GM18951 (cell line): ENCODE results near the gene TBKBP1.

ENCODE experiments used
- POLR2A ChIP-seq: IDR thresholded peaks from 4 replicates; pipeline ENCODE4 v1.6.1; 2011; ENCODE audit warnings: mild to moderate bottlenecking; ENCODE audit not compliant: insufficient read length, insufficient read depth; ENCODE audit errors: extremely low read depth
- in situ Hi-C: fragments of 300-500 bp; cut with MboI; formaldehyde crosslinking; loops from one replicate; pipeline ENCODE4 v1.12.0; 2022; ENCODE audit warnings: low sequenced_read_pairs, mixed read lengths, inconsistent platforms; ENCODE audit not compliant: unreplicated experiment

Gene TBKBP1

DNA sequence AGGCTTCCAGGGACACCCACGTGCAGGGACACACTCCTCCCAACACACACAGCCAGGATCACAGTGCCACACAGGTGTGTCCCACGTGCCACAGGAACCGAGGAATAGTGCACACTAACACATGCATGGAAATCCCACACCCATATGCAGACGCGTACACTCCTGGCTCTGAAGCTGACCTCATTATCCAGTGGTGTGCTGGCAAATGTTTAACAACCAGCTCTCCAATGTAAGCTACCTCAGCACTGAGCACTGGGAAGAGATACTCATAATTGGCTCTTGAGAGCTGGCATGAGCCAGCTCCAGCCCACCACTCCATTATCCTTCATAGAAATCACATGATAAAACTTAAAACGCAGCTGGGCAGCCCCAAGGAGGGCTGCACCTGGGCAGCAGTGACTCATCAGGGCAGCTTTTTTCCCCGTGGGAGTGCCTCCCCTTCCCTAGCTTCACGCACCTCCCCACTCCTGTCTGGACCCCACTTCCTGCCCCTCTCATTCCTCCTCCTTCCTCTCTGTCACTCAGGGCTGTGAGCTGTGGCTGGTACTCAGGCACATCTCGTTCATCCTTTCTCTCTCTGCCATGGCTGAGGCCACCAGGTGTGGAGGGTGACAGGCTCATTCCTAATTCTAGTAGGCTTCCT, 24.1 kb downstream of the TBKBP1 start:
- no peak for TF ChIP-seq POLR2A
- in situ Hi-C loops = no loop called here

DNA sequence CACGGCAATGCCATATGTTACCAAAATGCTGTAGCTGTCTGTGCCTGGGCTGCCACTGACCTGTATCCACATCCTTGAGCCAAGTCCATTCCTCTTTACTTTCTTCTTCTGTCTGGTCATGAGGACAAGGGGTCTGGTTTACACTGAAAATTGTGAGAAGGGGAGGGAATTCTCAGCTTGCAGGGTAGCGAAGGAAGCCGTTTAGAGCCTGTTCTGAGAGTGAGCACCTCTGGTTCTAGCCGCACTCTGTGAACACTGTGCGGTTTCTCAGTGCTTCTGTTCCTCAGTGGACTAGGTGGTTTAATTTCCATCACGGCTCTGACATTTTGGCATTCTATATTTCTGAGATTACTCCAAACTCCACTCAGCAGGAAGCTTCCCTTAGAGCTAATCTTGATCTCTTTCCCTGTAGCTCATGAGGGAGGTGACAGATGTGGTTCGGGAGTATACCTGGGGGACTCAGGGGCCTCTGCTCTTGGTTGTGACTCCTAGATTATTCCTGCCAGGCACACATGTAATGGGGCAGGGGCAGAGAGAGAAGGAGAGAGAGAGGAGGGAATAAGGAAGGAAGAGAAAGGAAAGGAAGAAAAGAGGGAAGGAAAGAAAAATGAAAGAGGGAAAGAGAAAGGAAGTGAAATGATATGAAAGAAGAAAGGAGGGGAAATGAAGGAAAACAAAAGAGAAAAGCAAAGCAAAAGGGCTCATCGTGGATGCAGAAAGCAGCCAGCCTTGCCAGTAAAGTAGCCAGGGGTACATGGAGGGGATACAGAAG, 24.9 kb downstream of the TBKBP1 start:
- in situ Hi-C loops = no loop called here
- TF ChIP-seq POLR2A = no peak

DNA sequence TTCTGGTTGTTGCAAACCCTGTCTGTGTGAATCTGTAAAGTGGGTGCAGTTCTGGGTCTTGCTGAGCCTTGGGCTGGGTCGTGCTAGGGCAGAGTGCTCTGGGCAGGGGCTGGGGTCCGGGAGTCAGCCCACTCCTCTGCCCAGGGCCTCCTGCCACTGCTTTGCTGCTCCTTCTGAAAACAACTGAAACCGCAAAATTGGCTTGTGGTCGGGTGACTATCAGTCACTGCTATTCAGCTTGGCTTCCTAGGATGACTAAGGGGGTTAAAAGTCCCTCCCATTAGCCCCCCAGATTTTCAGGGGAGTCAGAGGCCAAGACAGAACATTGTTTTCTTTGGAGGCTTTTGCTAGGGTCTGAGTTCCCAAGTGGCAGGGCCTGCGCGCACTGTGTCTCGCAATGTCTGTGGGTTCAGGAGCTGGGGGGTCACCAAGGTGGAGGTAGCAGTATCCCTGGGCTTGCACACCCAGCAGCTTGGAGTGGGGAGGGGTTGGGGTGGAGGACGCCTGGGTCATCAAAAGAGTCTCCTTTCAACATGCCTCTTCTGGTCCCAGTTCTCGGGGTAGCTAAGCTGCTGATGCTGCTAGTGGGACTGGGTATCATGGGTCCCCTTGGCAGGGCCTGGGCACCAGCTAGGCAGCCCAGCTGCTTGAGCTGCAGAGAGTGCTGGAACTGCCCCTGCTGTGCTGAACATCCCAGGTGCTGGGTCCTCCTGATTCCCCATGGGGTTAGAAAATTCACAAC, 25.6 kb downstream of the TBKBP1 start:
- TF ChIP-seq POLR2A = no peak
- in situ Hi-C loops = no loop called here

DNA sequence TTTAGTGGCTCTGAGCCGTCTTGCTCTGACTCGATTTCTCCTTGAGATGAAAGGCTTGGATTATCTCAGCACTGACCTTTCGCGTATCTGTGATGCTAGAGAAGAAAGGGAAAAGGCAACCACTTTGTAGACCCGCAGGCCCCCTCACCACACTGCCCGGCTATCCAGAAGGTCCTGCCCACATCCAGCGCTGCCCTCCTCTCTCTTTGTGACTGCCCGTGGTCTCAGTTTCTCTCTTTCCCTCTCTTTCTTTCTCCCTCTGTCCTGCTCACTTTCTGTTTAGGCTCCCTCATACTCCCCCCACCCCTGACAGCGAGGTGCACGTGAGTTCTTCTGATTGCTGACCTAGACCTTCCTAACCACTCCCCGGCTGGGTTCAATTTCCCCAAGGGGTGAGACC, 26.2 kb downstream of the TBKBP1 start:
- in situ Hi-C loops = no loop called here
- no peak for TF ChIP-seq POLR2A

DNA sequence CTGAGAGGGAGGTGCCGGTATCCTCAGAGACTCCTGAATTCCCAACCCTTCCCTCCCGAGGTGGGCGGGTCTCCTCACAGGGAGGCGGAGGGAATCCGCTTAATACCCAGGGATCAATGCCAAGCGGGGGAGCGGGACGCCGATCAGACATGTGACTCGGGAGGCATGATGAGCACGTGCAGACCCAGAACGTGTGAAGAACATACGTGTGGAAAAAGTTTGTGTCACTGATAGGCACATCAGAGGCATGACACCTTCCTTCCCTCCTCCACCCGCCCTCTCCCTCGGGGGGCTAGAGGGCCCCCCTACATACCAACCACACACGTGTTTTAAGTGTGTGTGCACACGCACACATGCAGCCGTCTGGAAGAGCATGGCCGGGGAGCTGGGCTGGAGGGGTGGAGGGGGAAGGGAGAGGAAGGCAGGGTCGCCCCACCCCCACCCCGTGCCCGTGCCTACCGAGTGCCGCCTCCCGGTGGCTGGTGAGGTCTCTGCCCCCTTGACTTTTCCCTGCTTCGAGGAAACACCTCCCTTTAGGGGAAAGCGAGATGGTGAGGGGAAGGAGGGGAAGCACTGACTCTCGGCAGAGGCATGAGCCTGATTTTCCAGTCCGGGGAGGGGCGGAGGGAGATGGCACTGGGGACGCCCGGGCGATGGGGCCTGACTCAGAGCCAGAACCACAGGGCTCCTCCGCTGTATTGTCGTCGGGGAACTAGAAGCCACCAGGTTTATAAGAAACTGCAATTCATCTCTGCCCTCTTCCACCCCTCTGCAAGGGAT, 27.0 kb downstream of the TBKBP1 start:
- in situ Hi-C loops = no loop called here
- no peak for TF ChIP-seq POLR2A

DNA sequence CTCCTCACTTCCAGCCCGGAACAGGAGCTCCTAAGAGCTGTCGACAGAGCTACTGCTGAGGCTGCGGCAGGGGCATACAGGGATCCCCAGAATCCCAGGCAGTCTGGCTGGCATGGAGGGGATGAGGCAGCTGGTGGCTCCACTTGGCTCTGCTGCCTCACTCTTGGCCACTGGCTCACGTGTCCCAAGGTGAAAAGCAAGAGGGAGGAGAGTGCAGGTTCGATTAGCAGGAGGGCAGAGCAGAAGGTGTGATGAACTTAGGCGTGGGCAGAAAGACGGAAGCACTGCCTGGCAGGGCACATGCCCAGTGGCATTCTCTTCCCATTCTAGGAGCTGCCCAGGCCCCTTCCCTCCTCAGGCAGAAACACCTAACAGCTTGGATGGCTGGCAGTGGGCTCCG, 27.8 kb downstream of the TBKBP1 start:
- in situ Hi-C loops = no loop called here
- TF ChIP-seq POLR2A = no peak

DNA sequence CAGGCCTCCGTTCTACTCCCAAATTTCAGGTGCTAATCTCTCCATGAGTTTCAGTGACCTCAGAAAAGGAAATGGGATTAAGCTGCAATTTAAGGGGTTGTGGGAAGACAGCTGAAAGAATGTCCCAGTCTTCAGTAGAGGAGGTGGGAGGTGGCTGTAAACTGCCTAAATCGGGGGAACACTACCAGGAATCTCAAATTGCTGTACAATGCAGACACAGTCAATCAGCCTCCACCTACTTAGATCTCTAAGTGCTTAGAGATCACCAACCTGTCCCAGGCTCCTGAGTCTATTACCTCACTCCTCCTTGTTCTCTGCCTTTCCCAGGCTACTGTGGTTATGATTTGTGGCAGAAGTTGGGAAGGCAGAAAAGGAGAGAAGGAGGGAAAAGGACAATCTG, 30.7 kb downstream of the TBKBP1 start:
- TF ChIP-seq POLR2A = no peak
- in situ Hi-C loops = no loop called here

DNA sequence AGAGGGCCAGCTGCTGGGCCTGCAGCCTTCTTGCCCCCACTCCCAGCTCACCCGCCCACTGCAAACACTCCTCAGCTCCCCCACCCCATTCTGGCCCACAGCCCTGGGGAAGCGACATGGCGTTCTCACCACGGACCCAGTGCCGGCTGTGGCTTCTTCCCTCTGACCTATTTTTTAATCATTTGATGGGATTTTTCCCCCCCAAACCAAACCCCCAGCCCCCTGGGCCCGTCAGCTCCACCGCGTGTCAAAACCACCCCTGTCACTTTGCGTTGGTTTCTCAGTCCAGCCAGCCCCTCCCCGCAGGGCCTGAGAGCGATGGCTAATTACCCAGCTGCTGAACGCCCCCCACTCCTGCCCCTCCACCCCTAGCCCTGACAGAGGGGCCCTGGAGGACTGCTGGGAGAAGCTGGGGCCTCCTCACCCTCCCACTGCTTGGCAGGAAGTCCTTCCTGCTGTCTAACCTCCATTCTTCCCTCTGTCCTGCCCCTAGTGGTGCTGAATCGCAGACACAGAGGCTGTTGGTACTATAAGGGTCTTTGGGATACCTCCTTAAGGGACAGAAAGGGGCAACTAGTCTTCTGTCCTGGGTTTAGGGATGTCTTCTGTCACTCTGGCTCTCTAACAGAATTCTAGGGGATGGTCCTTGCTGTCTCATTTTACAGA, 31.6 kb downstream of the TBKBP1 start:
- TF ChIP-seq POLR2A = no peak
- in situ Hi-C loops = no loop called here

DNA sequence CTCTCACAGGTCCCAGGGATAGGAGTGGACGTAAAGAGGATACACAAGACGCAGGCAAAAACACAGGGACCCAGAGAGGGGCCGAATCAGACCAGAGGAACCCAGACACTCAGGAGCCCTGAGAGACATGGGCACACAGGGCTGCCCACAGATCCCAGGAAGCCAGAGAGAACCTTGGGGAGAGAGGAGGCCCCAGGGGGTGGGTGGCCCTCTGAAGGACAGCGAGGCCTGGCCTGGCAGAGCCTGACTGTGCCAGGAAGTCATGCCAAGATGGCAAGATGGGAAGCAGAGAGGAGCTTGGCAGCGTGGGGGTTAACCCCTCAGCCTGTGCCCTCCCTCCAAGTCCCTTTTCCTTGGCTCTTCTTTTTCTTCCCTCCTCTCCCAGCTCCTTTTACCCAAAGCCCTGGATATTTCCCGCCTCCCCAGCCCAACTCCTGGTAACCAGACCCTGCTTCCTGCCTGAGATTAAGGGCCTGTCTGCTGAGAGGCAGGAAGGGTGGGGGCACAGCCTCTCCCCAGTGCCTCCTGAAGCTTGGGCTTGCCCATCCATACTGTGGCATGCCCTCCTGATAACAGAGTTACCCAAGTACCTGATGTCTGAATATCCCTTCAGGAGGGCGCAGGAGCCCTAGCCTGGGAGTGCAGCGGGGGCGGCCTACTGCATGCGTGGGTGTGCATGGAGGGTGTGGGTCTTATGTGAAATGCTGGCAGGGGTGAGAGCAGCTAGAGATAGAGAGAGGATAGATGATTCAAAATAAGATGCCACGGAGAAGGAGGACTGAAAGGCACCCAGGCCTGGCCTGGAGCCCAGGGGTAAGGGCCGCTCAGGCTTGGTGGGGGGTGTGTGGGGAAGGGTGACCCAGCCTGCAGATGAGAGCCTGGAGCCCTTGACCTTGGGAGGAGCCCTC, 33.1 kb downstream of the TBKBP1 start:
- TF ChIP-seq POLR2A = no peak
- in situ Hi-C loops = no loop called here

DNA sequence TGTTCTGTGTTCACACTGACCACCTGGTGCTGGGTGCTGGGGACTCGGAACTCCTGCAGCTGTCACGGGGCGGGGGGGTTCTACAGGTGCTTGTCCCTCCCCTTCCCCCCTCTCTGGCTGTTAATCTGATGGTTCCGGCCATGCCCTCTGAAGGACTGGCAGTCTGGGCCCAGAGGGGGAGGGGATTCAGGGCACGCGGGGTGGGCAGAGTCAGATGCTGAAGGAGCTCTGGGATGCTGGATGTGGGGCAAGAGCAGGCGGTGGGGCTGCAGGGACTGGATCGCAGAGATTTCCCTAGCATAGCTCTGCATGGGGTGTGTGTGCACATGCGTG, 33.7 kb downstream of the TBKBP1 start:
- in situ Hi-C loops = no loop called here
- no peak for TF ChIP-seq POLR2A

DNA sequence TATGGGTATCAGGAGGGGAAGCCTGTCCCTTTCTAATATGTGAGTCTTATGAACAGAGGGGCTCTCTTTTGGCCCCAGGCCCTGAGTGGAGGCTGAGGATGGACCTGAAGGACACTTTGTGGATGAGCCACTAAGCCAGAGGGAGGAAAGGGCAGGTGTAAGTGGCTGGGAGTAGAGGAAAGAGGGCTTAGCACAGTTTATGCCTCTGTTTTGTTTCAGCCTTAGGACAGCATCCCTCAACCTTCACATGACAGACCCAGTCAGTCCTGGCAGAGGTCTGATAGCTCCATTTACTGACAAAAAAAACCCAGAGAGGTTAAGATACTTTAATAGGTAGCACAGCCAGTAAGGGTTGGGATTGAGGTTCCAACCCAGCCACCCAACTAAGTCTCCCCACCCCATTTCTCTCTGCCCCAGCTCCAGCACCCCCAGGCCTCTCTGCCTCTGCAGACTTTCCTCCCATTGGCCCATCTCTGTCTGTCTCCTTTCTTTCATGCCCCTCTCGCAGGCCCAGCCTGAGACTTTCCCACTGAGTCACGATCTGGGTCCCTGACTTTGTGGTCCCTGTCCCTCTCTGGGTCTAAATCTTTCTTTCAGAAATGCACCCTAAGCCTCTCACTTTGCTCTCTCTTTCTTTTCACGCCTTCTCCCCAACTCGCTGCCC, 34.4 kb downstream of the TBKBP1 start:
- TF ChIP-seq POLR2A = no peak
- in situ Hi-C loops = no loop called here
